Measurements from ENCODE around the gene EDAR.

EDAR gene

DNA sequence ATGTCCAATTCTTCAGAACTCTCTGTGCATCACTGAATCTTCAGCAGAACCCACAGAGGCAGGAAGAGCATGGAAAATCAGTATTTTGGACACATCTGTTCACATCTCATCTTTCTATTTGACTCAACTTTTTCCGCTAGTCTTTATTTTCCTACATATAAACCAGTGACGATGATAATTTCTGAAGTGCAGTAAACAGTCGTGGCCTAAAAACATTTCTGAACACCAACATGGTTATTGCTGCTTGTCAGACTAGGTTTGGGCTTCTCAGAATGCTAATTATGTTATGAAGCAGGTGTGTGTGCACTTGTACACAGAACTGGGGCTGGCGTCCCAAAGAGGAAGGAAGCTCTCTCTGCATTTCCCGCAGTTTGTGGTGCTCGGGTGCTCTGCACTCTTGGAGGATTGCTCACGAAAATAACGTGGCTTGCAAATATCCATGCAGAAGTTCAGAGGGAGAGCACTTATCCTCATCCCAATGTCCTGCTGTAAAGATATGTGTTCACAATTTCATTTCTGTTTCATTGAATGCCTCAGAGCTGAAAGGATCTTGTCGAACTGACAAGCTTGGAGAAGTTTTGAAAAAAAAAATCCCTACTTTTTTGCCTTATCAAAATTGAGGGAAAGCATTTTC is 50.8 kb downstream of the EDAR start:
- no peak for DNase-seq

DNA sequence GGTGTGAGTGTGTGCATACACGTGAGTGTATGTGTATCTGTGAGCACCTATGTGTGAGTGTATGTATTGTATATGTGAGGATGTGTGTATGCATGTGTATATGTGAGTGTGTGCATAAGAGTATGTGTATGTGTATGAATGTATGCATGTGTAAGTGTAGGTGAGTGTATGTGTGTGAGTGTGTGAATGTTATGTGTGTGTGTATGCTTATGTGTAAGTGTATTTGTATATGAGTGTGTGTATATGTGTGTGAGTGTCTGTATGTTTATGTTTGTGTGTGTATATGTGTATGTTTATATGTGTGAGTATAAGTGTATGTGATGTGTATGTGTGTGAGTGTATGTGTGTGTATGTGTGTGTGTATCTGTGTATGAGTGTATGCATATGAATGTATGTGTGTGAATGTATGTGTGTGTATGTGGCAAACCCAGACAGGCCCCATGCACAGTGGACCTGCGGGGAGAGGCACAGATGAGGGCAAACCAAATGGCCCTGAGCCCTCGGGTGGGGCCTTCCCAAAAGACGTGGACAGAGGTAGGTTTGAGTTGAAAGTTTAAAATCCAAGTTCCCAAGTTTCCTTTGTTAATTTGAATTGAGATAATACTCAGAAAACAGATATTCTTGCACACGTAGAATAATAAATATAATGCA is 51.5 kb downstream of the EDAR start:
- DNase-seq: no peak

DNA sequence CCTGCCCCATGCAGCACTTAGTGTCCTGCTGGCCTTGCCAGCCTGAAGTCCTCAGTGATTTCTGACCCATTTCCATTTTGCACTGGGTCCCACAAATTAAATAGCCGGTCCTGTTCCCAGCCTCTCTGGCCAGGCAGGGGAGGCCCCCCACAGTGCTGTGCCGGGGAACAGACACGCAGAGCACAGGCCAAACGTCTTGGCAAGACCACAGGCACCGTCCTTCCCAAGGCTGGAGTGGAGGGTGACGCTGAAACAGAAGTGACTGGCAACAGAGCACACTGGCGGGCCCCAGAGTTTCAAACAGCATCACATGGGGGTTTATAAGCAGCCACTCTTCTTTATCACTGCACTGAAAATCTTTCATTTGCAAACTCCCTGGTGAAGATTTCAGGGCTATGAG is 52.2 kb downstream of the EDAR start:
- no peak for DNase-seq

DNA sequence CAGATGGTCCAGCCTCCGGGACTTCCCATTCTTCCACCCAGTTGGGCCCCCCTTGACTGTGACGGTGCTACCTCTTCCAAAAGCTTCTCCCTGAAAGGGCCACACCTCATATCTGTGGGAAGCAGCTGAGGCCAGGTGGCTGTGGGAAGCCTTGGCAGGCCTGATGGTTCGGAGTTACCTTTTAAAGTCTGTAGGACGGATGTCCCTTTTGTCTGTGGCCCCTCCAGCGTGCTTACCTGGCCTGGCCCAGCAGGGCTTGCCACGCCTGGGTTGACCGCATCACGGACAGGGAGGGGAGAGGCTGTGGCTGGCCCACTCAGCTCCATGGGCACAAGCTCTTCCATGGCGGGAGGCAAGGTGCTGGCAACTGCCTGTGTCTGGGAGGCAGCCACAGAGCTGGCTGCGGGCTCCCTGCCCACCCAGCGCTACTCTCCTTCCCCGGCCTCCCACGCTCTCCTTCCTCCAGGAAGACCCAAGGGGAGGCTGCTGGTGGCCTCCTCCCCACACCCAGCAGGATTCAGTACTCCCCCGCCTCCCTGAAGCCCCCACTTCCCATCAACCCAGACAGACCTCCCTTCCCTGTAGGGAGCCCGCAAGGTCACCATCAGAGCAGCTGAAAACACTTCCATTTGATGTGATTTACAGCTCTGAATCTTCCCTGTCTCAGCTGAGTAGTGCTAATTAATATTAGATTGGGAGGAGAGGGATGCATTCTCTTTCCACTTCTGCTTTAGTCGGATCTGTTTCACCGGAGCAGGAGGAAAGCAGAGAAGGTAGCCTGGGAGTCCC is 52.8 kb downstream of the EDAR start:
- DNase-seq: no peak

DNA sequence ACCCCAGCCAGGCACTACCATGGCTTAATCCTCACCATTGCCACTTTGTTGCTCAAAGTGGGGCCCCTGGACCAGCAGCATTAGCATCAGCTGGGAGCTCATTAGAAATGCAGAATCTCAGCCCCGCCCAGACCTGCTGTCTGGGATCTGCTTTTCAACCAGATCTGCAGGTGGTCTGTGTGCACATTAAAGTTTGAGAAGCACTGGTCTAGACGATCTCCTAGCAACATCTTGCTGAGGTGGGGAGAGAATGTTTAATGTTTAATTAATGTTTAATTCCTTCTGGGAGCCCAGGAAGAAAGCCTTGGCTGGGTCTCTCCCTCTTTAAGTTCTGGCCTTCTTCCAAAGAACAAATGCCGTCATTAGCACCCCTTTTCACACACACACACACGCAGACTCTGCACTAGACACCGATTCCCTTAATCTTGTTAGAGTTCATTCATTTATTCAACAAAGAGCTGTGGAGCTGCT is 53.7 kb downstream of the EDAR start:
- no peak for DNase-seq

DNA sequence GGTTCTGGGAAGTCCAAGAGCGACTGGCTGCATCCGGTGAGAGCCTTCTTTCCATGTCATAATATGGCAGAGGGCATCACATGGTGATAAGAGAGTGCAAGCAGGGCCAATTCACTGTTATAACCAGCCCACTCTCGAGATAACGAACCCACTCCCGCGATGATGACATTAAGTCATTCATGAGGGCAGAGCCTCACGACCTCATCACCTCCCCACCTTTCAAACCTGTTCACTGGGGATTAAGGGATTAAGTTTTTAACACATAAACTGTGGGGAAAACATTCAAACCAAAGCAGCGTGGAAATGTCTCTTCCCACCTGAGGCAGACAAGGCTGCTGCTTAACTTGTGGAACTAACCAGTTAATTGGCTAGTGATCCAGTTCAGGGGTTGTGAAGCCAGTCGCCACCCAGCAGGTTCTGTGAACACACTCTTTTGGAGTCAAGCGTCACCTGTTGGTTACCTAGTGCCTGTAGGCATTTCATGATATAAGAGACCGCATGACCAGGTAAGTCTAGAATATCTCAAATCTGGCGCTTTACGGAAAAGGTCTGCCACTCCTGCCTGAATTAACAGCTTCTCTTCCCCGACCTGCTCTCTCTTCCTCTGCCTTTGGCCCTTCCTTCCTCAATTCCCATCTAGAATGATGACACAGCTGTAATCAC is 54.3 kb downstream of the EDAR start:
- no peak for DNase-seq

DNA sequence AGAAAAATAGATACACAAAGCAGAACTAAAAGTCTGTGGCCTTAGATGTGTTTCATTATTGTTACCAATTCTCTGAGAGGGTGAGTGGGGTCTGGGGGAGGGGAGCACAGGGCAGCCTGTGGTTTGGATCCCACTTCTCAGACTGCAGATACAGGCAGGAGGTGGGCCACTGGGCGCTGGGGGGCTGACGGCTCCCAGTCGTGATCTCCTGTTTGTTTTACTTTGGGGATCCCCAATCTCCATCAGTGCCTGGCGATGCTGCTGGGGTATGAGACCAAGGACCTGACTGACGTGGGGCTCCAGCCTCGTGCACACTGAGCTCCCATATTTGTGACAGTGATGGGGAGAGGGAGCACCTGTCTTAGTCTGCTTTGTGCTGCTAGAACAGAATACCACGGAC is 54.9 kb downstream of the EDAR start:
- DNase-seq: no peak

DNA sequence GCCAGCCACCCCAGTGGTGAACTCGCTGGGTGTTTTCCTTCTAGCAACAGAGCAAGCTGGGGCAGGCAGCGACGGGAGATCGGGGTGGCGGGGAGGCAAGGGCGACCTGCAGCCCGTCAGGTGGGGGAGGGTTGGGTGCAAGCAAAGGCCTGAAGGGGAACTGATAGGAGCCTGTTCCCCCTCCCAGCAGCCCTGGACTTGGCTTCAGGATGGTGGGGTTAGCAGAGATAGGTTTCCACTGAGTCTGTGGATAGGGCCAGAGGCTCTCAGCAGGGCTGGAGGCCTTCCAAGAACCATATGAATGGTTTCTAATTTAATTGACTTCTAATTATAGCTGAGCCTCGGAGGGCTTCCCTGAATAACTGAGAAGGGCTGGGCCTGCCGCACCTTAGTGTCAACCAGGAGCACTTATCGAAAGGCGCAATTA is 55.3 kb downstream of the EDAR start:
- DNase-seq: no peak

DNA sequence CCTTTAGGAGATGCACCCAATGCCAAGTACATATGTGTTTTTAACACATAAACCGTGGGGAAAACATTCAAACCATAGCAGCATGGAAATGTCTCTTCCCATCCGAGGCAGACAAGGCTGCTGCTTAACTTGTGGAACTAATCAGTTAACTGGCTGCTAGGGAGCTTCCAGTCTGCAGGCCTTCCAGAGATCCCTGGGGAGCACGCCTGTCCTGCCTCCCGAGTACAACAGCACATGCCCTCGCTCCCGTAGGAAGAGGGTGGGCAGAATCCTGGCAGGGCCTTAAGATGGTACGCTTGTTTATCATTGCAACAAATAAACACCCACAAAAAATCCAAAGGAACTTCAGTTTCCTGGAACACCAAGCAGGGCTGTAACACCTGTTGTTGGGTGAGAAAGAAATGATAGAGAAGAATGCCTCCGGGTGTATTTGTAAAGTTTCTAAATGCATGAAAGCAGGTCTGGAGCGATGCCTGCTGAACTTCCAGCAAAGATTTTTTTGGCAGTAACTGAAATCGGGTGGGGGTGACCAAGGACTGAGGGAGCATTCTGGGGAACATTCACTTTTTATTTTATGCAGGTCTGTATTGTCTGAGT is 56.2 kb downstream of the EDAR start:
- DNase-seq: no peak

DNA sequence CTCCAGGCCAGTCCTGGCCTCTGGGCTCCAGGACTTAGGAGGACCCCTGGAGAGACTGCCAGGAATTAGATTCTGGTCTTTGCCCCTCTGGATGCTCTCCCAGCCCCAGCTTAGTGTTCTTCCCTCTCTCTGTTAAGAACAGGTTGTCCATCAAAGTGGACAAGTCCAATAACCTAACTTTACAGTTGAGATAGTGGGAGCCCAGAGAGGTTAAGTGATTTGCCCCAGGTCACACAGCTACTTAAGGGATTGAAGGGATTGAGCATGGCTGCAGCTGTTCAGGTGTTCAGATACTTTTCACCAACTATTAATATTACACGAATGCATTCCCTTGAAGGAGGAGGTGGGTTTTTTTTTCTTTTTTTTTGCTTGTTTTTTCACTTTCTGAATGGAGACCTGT is 57.6 kb downstream of the EDAR start:
- DNase-seq: no peak

DNA sequence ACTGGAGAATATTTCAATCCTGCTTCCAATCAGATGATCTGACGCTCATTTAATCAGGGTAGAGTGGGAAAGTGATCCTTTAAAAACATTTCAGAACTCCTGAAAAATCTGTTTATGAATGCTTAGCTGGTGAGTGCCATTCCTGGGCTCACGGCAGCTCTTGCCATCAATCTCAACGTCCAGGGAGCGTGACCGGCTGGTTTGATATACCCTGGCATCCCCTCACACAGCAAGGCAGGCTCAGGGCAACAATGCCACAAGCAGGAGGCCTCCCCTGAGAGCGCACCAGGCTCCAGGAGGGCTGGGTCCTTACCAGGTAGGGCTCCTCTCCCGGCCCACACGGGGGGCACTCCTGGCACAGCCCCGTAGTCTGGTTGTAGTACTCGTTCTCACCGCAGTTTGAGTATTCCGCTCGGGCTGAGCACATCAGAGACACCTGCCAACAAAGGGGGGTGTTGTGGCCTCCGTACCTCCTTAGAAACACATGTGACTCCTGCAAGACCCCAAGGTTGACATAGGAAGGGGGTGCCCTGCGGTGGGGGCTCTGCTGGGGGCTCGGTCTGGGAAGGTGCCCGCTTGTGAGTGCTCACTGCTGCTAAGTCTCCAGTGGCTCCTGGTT is 59.1 kb downstream of the EDAR start:
- DNase-seq: no peak

DNA sequence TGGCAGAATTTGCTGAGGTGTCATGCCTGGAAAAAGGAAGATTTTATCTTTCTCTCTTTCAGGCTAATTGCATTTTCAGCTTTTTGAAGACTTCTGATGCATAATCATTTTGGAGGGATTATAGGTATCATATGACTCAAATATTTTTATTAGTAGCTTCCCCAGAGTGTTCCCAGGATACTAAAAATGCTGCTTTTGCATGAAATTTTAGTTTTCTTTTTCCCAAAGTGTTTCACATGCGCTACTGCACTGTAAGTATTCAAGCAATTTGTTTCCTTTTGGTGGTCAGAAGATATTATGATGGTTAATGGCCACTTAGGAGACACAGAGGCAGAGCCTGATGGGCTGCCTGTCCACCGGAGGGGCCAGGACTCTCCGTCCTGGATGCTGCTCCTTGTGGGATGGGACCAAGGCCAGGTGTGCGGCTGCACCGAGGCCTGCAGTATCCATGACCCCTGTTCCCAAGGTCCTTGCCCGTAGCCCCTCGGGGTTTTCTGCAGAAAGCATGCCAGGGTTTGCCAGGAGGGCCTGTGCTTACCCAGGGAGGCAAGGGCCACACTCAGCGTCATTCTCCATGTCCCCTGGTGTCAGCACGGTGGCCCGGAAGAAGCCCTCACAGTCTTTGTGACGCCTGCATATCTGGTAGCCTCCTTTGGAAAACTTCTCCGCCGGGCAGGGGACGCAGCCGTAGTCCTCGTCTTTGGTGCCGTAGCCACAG is 60.2 kb downstream of the EDAR start:
- DNase-seq: no peak

DNA sequence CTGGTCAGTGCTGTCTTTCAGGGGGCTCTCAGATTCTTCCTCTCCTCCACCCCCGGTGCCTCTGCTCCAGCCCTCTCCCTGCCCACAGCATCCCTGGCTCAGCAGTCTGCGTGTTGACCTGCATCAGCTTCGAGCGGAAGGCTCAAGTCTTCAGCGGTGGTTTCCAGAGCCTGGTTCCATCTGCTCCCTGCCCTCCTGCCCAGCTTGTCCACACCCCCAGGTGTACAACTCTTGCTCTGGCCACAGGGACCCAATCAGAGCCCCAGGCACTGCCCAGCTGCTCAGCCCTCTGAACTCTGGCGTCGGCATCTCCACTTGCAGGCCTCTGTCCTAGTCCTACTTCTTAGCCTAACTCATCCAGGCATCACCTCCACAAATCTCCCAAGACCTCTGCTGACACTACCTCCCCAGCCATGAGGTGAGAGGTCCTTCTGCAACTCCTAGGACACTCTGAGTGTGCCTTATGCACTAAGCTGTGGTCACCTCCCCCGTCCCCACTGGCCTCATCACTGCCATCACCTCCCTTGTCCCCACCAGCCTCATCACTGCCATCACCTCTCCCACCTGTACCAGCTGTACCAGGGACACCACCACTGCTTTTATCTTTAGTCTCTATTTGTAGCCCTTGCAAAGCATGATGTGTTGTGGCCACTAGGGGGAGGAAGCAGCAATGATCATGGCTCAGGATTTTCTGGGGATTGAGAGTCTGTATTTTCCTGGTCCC is 60.9 kb downstream of the EDAR start:
- peak; percentile 55 for DNase-seq

DNA sequence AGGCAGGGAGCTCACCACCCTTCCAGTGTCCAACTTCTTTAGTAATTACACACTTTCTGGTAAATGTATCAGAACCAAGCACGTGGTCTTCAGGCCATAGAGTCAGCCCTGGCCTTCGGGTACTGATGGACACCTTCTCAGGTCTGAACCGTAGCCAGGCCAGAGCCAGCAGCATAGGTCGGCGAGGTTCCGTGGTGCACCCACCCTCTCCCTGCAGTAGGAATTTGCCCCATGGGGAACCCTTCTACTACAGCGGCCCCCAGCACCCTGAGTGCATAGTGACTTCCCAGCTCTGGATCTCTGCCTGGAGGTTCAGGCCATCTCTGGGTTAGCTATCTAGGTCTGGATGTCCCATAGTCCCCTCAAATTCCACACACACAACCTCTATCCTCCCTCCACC is 61.6 kb downstream of the EDAR start:
- DNase-seq: no peak

DNA sequence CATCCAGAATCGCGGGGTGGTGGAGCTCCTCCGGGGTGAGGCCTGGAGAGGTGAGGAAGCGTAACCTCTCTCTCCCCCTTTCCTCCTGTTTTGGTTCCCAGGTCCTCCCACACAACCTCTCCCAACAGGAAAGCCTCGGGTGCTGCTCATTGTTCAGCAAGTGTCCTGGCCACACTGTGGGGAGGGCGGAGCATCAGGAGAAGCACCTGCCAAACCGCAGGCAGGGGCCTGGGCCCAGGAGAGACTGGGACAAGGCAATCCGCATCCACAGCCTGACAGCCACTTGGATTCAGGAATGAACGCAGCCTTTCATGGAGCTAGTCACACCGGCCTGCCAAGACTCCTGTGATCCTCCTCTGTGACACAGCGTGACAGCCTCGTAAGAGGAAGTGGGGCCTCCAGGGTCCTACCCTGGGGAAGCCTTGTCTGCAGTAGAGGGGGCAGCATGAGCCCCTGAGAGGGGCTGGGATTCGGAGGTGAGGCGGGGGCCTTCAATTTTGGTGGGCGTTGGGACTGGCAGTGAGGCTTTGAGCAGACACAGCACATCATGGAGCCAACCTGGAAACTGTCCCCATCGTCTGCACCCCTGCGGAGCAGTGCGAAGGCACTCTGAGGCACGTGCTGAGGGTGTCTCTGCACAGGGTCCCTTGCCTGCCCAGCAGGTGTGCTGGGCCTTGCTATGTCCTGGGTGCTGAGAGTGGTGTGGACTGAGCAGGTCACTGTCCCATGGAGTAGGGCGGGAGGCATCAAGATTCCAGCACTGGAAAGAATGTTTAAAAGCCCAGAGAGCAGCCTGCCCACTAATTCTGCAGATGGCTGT is 62.2 kb downstream of the EDAR start:
- DNase-seq: no peak

DNA sequence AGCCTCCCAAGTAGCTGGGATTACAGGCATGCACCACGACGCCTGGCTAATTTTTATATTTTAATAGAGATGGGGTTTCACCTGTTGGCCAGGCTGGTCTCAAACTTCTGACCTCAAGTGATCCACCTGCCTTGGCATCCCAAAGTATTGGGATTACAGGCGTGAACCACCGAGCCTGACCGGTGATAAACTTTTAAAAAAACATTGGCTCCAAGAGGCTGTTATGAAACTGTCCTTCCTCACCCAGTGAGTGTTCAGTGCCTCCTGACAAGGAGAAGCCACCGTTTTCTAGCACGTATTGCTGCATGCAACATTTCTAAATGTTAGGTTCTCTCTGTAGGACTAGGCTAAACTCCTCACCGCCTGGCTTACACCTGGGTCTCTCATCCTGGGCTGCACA is 63.3 kb downstream of the EDAR start:
- no peak for DNase-seq

DNA sequence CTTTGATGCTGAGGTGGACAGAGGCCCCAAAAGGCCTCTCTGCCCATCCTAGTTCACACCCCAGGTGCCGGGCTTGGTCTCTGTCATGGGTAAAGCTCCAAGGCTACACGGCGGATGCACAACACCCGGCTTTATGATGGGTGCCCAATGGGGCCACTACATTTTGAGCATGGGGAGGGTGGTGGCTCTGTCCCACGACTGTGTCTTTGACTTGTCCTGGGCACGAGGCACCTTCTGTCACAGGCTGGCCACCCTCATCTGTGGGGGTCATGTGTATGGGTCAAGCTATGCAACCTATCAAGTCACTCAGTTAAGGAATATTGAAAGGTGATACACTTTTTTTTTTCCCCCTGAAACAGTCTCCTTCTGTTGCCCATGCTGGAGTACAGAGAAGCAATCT is 63.7 kb downstream of the EDAR start:
- no peak for DNase-seq

DNA sequence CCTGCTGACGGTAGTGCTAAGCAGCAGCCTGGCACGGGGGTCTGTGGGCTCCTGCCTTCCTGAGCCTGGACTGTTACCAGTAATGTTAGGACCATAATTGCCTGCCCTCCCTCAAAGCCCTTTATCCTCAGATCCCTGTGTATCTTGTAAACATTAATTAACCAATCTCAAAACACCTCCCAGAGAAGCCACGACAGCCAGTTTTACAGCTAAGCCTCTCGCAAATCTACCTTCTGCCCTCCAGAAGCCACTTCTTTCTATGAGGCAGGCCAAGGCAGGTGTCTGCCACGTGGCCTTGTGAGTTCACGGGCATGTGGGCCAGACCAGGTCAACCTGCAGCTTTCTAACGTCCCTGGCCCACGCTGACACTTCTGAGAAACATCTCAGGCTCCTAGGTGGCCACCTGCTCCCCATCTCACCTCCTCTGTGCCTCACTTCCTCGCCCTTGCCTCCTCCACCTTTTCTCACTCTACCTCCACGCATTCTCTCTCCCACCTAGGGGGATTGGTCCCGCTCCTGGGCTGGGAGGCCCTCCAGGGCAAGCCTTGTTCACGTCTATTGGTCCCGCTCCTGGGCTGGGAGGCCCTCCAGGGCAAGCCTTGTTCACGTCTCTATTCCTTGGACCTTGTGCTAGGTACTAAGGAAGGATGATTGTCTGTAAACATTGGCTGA is 64.3 kb downstream of the EDAR start:
- no peak for DNase-seq

DNA sequence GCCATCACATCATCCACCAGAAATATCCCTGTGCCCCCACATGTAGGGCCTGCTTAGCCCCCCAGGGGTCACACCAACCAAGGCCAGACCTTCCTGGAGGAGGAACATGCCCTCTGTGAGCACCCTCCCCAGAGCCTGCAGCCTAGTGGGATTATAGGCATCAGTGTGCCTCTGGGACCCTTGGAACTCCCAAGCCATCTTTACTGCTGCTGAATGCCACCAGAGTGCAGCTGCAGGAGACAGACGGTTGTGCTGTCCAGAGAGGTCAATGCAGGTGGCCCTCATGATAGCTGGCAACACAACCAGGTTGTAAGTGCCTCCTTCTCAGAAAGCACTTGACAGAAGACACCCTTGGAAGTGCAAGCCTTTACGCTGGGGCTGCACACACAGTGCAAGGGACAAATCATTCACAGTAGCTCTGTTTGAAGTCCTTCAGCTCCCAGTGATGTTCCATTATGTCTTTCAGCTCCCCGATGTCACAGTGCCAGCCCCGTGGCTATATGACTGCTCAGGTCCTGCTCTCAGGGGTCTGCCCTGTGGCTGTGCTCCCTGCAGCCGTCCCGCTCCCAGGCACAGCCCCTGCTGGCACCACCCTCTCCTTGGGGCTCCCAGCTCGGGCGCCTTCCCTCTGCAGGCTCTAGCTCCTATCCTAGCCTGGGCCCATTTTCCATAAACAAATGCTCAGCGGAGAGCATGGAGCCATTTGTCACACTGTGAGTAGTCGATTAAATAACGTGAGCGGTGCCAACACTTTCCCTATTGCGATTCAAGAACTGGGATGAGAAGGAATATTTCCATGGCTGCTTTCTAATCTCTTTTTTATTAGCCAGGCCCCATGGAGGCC is 65.1 kb downstream of the EDAR start:
- no peak for DNase-seq
